ENCODE results near the gene CNN1.

DNA sequence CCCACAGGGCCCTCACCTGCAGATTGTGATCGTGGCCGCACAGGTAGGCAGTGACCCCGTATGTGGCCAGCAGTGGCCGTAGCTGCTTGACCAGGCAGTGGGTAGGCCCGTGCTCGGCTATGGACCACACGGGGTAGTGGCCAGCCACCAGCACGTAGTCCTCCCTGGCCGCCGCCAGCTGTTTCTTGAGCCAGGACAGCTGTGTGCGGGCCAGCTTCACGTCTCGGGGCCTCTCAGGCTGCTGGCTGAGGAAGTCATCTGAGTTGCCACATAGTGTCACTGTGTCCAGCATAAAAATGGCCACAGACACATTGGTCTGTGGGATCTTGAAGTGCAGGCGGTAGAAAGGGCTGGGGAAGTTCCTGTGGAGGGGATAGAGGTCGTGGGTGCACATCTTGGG is 37.6 kb downstream of the CNN1 start:
- TF ChIP-seq, protein P1, sequence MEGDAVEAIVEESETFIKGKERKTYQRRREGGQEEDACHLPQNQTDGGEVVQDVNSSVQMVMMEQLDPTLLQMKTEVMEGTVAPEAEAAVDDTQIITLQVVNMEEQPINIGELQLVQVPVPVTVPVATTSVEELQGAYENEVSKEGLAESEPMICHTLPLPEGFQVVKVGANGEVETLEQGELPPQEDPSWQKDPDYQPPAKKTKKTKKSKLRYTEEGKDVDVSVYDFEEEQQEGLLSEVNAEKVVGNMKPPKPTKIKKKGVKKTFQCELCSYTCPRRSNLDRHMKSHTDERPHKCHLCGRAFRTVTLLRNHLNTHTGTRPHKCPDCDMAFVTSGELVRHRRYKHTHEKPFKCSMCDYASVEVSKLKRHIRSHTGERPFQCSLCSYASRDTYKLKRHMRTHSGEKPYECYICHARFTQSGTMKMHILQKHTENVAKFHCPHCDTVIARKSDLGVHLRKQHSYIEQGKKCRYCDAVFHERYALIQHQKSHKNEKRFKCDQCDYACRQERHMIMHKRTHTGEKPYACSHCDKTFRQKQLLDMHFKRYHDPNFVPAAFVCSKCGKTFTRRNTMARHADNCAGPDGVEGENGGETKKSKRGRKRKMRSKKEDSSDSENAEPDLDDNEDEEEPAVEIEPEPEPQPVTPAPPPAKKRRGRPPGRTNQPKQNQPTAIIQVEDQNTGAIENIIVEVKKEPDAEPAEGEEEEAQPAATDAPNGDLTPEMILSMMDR (IDR thresholded peaks at IDR 0.05) = no peak
- no peak for TF ChIP-seq POLR2A (IDR thresholded peaks at IDR 0.05)

Data from adrenal gland (tissue), 5 donors.